ENCODE results near the gene PLCB1.

DNA sequence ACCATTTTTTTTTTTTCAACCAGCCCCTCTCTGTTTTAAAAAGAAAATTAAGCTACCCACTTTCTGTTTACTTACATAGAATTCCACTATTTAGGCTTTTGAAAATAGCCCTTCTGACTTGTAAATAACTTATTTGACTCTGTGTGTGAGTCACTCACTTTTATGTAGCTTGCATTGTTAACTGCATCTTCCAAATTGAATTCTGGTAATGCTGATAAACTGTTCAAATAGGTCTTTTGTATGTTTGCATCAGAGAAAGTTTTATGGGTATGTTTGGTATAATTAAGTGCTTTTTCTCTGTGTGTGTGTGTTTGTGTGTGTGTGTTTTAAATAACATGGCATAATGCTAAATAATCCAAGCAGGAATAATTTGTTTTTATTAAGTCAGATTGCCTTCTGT is 360.1 kb downstream of the PLCB1 start:
- TF ChIP-seq GATA2 (IDR thresholded peaks at IDR 0.05; ENCODE audit: low read depth, low read length), result no peak
- TF ChIP-seq GATA3 (IDR thresholded peaks at IDR 0.05; ENCODE audit: low read depth, low read length), result no peak
